Measurements from ENCODE around the gene FBLN7.
"Not testable (repeated sequence)": the region's sequence is repeated elsewhere in the genome, so short reads cannot be mapped to it uniquely, and the experiment has no call there.

The FBLN7 gene

DNA sequence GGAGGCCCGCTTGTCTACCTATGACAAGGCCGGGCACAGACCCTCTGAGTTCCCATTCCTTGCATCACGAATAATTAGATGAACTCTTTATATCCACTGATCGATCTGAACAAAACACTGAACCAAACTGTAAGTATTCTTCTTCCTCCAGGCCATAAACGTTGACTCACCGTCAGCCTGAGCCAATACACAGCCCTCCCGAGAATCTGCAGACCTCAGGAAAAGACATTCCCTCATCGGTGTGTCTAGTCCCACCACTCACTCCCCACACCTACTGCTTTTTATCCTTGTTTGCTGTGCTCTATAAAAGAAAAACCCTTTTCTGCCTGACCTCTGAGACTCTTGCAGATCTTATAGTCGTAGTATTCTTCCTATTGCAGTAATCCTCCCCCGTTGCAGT, 42.1 kb upstream of the FBLN7 start:
- TF ChIP-seq, protein P1, sequence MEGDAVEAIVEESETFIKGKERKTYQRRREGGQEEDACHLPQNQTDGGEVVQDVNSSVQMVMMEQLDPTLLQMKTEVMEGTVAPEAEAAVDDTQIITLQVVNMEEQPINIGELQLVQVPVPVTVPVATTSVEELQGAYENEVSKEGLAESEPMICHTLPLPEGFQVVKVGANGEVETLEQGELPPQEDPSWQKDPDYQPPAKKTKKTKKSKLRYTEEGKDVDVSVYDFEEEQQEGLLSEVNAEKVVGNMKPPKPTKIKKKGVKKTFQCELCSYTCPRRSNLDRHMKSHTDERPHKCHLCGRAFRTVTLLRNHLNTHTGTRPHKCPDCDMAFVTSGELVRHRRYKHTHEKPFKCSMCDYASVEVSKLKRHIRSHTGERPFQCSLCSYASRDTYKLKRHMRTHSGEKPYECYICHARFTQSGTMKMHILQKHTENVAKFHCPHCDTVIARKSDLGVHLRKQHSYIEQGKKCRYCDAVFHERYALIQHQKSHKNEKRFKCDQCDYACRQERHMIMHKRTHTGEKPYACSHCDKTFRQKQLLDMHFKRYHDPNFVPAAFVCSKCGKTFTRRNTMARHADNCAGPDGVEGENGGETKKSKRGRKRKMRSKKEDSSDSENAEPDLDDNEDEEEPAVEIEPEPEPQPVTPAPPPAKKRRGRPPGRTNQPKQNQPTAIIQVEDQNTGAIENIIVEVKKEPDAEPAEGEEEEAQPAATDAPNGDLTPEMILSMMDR (IDR thresholded peaks at IDR 0.05): no peak
- no peak for DNase-seq
- Histone ChIP-seq H3K36me3 (peaks cover 24 to 46% (median 32%) of the 10 kb centered on the region in 3 donors), H3K4me3 (no peak overlapping the region), H3K9me3 (no peaks in the 10 kb centered on the region), H3K4me1 (peaks cover 0 to 3% (median 0%) of the 10 kb centered on the region in 4 donors), H3K27ac (no peak overlapping the region), H3K27me3 (no peaks in the 10 kb centered on the region)
- intact Hi-C loops (cut with DNase I; ENCODE audit: low total_unique reads): no loop called here

DNA sequence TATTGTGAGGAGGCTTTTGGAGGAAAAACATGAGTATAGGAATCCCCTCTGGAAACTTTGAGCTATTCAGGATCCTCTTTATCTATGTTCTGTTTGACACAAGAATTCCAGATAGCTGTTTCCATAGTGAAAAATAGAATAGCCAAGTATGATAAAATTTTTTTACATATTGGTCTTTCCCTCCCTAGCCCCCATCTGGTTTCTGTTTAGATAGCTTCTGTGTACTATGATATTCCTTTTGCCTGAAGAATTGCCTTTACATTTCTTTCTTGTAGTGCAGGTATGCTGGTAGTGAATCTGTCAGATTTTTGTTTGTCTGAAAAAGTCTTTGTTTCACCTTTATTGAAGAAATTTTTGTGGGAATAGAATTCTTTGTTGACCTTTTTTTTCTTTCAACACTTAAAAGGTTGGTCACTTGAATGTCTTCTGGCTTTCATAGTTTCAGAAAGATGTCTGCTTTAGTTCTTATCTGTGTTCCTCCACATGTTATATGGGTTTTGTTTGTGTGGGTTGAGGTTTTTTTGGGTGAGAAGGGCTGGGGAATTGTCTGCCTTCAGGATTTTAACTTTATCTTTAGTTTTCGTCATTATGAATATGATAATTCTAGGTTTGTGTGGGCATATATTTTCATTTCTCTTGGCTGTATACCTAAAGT, 29.9 kb upstream of the FBLN7 start:
- H3K27ac ChIP-seq: no peak overlapping the region
- H3K27me3 ChIP-seq: no peaks in the 10 kb centered on the region
- TF ChIP-seq, protein P1 (IDR thresholded peaks at IDR 0.05): no peak
- peaks cover 0 to 9% (median 7%) of the 10 kb centered on the region in 3 donors for H3K9me3 ChIP-seq
- peaks cover 51 to 89% (median 73%) of the 10 kb centered on the region in 3 donors for H3K36me3 ChIP-seq
- DNase-seq: no peak
- H3K4me3 ChIP-seq: no peak overlapping the region
- intact Hi-C loops (cut with DNase I; ENCODE audit: low total_unique reads): no loop called here
- H3K4me1 ChIP-seq: no peaks in the 10 kb centered on the region

DNA sequence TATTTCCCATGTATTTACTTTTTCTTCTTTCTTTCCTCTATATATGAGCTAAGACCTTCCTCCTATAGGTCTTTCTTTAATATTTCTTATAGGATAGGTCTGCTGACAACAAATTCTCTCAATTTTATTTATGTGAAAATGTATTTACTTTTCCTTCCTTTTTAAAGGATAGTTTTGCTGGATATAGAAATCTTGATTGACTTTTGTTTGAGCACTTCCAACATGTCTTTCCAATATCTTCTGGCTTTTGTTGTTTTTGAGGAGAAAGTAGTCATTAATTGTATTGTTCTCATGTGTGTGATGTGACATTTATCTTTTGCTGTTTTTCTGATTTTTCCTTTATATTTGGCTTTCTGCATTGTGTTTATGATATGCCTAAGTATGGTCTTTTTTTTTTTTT, 28.9 kb upstream of the FBLN7 start:
- Histone ChIP-seq H3K36me3 (peaks cover 51 to 82% (median 68%) of the 10 kb centered on the region in 3 donors), H3K4me1 (no peaks in the 10 kb centered on the region), H3K9me3 (peaks cover 0 to 9% (median 7%) of the 10 kb centered on the region in 3 donors), H3K27me3 (no peaks in the 10 kb centered on the region), H3K27ac (no peak overlapping the region), H3K4me3 (no peak overlapping the region)
- DNase-seq: no peak
- TF ChIP-seq, protein P1 (IDR thresholded peaks at IDR 0.05): no peak
- intact Hi-C loops (cut with DNase I; ENCODE audit: low total_unique reads): no loop called here

DNA sequence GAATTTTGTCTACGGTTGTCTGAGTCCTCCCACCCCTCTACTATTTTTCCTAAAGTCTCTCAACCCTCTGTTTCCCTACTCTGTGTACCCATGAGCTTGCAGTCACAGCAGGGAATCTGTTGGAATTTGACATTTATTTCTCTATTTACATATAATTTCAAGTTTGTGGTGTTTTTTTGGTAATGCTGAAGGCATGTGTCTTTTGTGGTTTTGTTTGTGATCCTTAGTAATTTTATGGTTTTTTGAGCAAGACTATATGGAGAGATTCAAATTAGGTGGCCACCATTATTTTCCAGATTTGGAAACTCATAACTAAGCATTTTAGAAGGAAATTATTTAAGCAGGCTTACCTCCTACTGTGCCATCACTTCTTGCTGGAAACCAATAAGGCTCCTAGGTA, 27.2 kb upstream of the FBLN7 start:
- Histone ChIP-seq H3K27me3 (no peaks in the 10 kb centered on the region), H3K36me3 (peaks cover 49 to 65% (median 63%) of the 10 kb centered on the region in 3 donors), H3K27ac (no peak overlapping the region), H3K4me3 (no peak overlapping the region), H3K9me3 (peaks cover 0 to 9% (median 7%) of the 10 kb centered on the region in 3 donors), H3K4me1 (no peaks in the 10 kb centered on the region)
- intact Hi-C loops (cut with DNase I; ENCODE audit: low total_unique reads): no loop called here
- TF ChIP-seq, protein P1 (IDR thresholded peaks at IDR 0.05): no peak
- DNase-seq: no peak

DNA sequence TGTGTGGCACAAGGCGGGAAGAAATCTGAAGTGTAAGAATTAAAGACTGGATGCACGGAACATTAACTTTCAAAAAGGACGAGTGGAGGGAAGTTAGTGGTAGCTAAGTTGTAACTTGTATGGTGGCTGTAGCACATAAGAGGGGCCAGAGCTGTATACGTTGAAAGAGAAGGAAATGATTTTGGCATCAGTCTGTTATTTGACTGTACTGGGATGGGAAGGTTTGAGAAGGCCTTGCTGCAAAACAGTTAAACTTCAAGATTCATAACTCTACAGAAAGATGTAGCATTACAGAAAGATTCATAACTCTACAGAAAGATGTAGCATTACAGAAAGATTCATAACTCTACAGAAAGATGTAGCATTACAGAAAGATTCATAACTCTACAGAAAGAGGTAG, 24.8 kb upstream of the FBLN7 start:
- intact Hi-C loops (cut with DNase I; ENCODE audit: low total_unique reads); H3K4me3 ChIP-seq; DNase-seq; H3K27me3 ChIP-seq; H3K9me3 ChIP-seq; H3K4me1 ChIP-seq; H3K27ac ChIP-seq: not testable (repeated sequence)
- H3K36me3 ChIP-seq: peaks cover 44 to 62% (median 56%) of the 10 kb centered on the region in 3 donors

DNA sequence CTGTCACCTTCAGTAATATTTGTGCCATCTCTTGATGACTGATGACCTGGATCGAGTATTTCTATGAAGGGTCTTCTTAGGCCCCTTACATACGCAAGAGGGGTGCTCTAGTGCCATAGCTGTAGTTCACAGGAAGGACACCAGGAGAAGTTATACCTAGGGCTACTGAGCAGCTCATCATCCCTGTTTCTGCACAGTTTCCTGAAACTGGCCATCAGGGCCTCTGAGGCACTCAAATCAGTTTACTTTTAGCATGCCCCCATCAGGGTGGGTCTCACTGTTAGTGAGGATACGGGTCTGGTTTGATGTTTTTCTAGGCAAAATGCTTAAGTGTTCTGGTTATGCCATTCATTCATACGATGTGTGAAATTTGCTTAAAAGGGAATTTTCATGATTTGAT, 20.0 kb upstream of the FBLN7 start:
- H3K27ac ChIP-seq: no peak overlapping the region
- intact Hi-C loops (cut with DNase I; ENCODE audit: low total_unique reads): no loop called here
- H3K9me3 ChIP-seq: no peaks in the 10 kb centered on the region
- H3K27me3 ChIP-seq: no peaks in the 10 kb centered on the region
- H3K4me1 ChIP-seq: no peaks in the 10 kb centered on the region
- DNase-seq: no peak
- TF ChIP-seq, protein P1 (IDR thresholded peaks at IDR 0.05): no peak
- H3K4me3 ChIP-seq: no peak overlapping the region
- peaks cover 7 to 25% (median 22%) of the 10 kb centered on the region in 3 donors for H3K36me3 ChIP-seq
